LNCaP clone FGC (cell line): ENCODE measurements around the gene SKAP1.

Experiments
- DNase-seq: peaks from one replicate; pipeline ENCODE4 v3.0.0-alpha.2; 2011; ENCODE audit warnings: low read depth
- H3K4me3 ChIP-seq: 2 replicates; pipeline ENCODE4 v1.5.1; 2011; ENCODE audit warnings: mild to moderate bottlenecking, low read depth, low read length, control low read depth
- CTCF ChIP-seq: IDR thresholded peaks from 2 replicates; pipeline ENCODE4 v1.5.1; 2012; ENCODE audit warnings: mild to moderate bottlenecking; ENCODE audit not compliant: control insufficient read depth, insufficient read depth; ENCODE audit errors: extremely low read depth

Gene SKAP1

GRCh38 chr17:48378708-48379392 is 51.2 kb downstream of the SKAP1 start:
- no peak for DNase-seq
- no peak overlapping the region for H3K4me3 ChIP-seq
- TF ChIP-seq CTCF, result no peak

GRCh38 chr17:48378238-48378637 is 51.8 kb downstream of the SKAP1 start:
- no peak for TF ChIP-seq CTCF
- H3K4me3 ChIP-seq, result no peak overlapping the region
- no peak for DNase-seq

GRCh38 chr17:48376682-48377325 is 53.2 kb downstream of the SKAP1 start:
- no peak for TF ChIP-seq CTCF
- DNase-seq, result no peak
- no peak overlapping the region for H3K4me3 ChIP-seq

- no peak for TF ChIP-seq CTCF
- DNase-seq, result no peak
- H3K4me3 ChIP-seq, result no peak overlapping the region
Observed at GRCh38 chr17:48375356-48375755, 54.7 kb downstream of the SKAP1 start.

GRCh38 chr17:48374650-48375230 is 55.3 kb downstream of the SKAP1 start:
- DNase-seq, result peak; percentile 7
- TF ChIP-seq CTCF, result peak; percentile 68
- no peak overlapping the region for H3K4me3 ChIP-seq

- no peak for DNase-seq
- no peak overlapping the region for H3K4me3 ChIP-seq
- TF ChIP-seq CTCF, result no peak
Observed at GRCh38 chr17:48373883-48374282, 56.1 kb downstream of the SKAP1 start.
